ENCODE results near the gene NHSL1.

Gene NHSL1

GRCh38 chr6:138400326-138400725, 99.0 kb downstream of the NHSL1 start (continued):
- no peak for TF ChIP-seq CREB5 (CRISPR knock-in tag; IDR thresholded peaks at IDR 0.05; ENCODE audit: low read depth)

- no peak for ATAC-seq
- TF ChIP-seq TCF4 (CRISPR knock-in tag; IDR thresholded peaks at IDR 0.05; ENCODE audit: borderline replicate concordance) (no peak), ZC3H10 (CRISPR knock-in tag; IDR thresholded peaks at IDR 0.05) (no peak), ISL1 (CRISPR knock-in tag; IDR thresholded peaks at IDR 0.05) (no peak), ZFP3 (CRISPR knock-in tag; IDR thresholded peaks at IDR 0.05) (no peak), ZFP30 (CRISPR knock-in tag; IDR thresholded peaks at IDR 0.05) (no peak), PPARA (CRISPR knock-in tag; IDR thresholded peaks at IDR 0.05; ENCODE audit: borderline replicate concordance) (no peak), BACH2 (CRISPR knock-in tag; IDR thresholded peaks at IDR 0.05; ENCODE audit: borderline replicate concordance) (no peak), TSHZ2 (CRISPR knock-in tag; IDR thresholded peaks at IDR 0.05) (no peak), ARNTL (CRISPR knock-in tag; IDR thresholded peaks at IDR 0.05; ENCODE audit: borderline replicate concordance, low read depth) (no peak)
These were observed 101.9 kb downstream of the NHSL1 start for GRCh38 chr6:138397128-138398122.

DNA sequence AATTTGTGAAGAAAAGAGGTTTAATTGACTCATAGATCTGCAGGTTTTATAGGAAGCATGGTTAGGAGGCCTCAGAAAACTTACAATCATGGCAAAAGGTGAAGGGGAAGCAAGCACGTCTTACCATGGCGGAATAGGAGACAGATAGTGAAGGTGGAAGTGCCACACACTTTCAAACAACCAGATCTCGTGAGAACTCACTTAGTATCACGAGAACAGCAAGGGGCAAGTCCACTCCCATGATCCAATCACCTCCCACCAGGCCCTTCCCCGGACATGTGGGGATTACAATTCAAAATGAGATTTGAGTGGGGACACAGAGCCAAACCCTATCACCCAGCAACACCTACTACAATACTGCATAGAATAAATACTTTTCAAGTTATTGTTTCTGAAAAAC, 102.6 kb downstream of the NHSL1 start:
- no peak for TF ChIP-seq TOX (CRISPR knock-in tag; IDR thresholded peaks at IDR 0.05; ENCODE audit: borderline replicate concordance)
- no peak for TF ChIP-seq TSHZ2 (CRISPR knock-in tag; IDR thresholded peaks at IDR 0.05)
- TF ChIP-seq ZNF565 (CRISPR knock-in tag; conservative IDR thresholded peaks at IDR 0.05; ENCODE audit: low read depth) = no peak
- no peak for TF ChIP-seq ZNF8 (CRISPR knock-in tag; IDR thresholded peaks at IDR 0.05)
- no peak for TF ChIP-seq GLIS3 (CRISPR knock-in tag; IDR thresholded peaks at IDR 0.05)
- ATAC-seq = no peak

- TF ChIP-seq ESRRG (CRISPR knock-in tag; IDR thresholded peaks at IDR 0.05) (no peak), ISL1 (CRISPR knock-in tag; IDR thresholded peaks at IDR 0.05) (peak; percentile 33; the same call in 1 of the 2 replicates), ZFP3 (CRISPR knock-in tag; IDR thresholded peaks at IDR 0.05) (no peak), BACH2 (CRISPR knock-in tag; IDR thresholded peaks at IDR 0.05; ENCODE audit: borderline replicate concordance) (no peak)
- no peak for ATAC-seq
These were observed 105.2 kb downstream of the NHSL1 start for GRCh38 chr6:138393871-138394783.

DNA sequence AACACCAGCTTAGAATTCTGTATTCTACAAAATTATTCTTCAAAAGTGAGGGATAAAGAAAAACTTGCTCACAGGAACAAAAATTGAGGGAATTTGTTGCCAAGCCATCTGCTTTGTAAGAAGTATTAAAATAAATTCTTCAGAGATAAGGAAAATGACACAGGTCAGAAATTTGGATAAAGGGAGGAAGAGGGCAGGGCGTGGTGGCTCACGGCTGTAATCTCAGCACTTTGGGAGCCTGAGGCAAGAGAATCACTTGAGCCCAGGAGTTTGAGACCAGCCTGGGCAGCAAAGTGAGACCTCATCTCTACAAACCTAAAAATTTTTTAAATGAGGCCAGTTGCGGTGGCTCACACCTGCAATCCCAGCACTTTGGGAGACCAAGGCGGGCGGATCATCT, 109.7 kb downstream of the NHSL1 start:
- ATAC-seq = no peak
- TF ChIP-seq CREB5 (CRISPR knock-in tag; IDR thresholded peaks at IDR 0.05; ENCODE audit: low read depth) = no peak
- TF ChIP-seq PPARA (CRISPR knock-in tag; IDR thresholded peaks at IDR 0.05; ENCODE audit: borderline replicate concordance) = no peak
- TF ChIP-seq BACH2 (CRISPR knock-in tag; IDR thresholded peaks at IDR 0.05; ENCODE audit: borderline replicate concordance) = no peak
- TF ChIP-seq GLIS3 (CRISPR knock-in tag; IDR thresholded peaks at IDR 0.05) = no peak
- no peak for TF ChIP-seq ISL1 (CRISPR knock-in tag; IDR thresholded peaks at IDR 0.05)
- TF ChIP-seq CSDC2 (CRISPR knock-in tag; IDR thresholded peaks at IDR 0.05) = no peak
- TF ChIP-seq ESRRG (CRISPR knock-in tag; IDR thresholded peaks at IDR 0.05) = no peak
- TF ChIP-seq ZFP3 (CRISPR knock-in tag; IDR thresholded peaks at IDR 0.05) = no peak
- no peak for TF ChIP-seq POU6F1 (CRISPR knock-in tag; IDR thresholded peaks at IDR 0.05; ENCODE audit: borderline replicate concordance, low read depth)
- TF ChIP-seq ZNF8 (CRISPR knock-in tag; IDR thresholded peaks at IDR 0.05) = no peak
- TF ChIP-seq CSRNP3 (CRISPR knock-in tag; IDR thresholded peaks at IDR 0.05) = no peak
- no peak for TF ChIP-seq ARNTL (CRISPR knock-in tag; IDR thresholded peaks at IDR 0.05; ENCODE audit: borderline replicate concordance, low read depth)

Measured in SK-N-SH treated with all-trans-retinoic acid at 6 μM for 48 hours (cell line).